ENCODE data around the gene CD300LD. TPM values are rescaled to one million over a fixed set of nuclear protein-coding genes. Genes with fewer than 3 reads are reported as not detected.
"Not testable (repeated sequence)": the region's sequence is repeated elsewhere in the genome, so short reads cannot be mapped to it uniquely, and the experiment has no call there.

The CD300LD gene
- total RNA-seq, 4 donors from 2014 or later: not detected

DNA sequence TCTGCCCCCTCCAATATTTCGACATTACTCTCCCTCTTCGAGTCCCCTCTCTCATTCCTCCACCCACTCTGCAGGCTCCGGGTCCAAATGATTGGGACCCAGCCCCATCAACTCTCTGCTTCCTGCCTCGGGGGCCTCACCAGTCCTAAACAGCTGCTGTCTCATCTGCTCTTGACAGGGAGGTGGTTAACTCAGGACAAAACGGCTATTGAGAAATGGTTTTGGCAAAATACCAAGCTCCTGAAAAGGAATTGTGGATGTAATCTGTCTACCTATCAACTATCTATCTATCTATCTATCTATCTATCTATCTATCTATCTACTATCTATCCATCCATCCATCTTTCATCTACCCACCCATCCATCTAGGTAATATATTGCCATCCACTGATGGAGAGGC, 27.0 kb downstream of the CD300LD start:
- intact Hi-C loops (cut with DNase I; ENCODE audit: low total_unique reads): no loop called here
- H3K4me3 ChIP-seq: no peak overlapping the region
- no peak for DNase-seq
- H3K27me3 ChIP-seq: no peaks in the 10 kb centered on the region
- H3K9me3 ChIP-seq: no peaks in the 10 kb centered on the region
- no peak for TF ChIP-seq CTCF (IDR thresholded peaks at IDR 0.05)
- no peak for TF ChIP-seq POLR2A (IDR thresholded peaks at IDR 0.05)
- H3K36me3 ChIP-seq: no peaks in the 10 kb centered on the region
- H3K27ac ChIP-seq: no peak overlapping the region
- H3K4me1 ChIP-seq: no peaks in the 10 kb centered on the region

DNA sequence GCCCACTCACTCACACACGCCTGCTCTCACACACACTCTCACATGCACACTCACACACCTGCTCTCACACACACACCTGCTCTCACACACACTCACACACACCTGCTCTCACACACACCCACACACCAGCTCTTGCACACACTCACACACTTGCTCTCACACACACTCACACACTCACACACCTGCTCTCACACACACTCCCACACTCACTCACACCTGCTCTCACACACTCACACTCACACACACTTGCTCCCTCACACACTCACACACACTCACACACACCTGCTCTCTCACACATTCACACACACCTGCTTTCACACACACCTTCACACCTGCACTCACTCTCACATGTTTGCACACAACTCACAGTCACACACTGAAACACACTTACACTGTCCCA, 28.7 kb downstream of the CD300LD start:
- Histone ChIP-seq H3K4me1 (no peaks in the 10 kb centered on the region), H3K4me3 (no peak overlapping the region), H3K36me3 (no peaks in the 10 kb centered on the region), H3K9me3 (no peaks in the 10 kb centered on the region), H3K27ac (no peak overlapping the region), H3K27me3 (no peaks in the 10 kb centered on the region)
- no peak for DNase-seq
- TF ChIP-seq CTCF (IDR thresholded peaks at IDR 0.05) (no peak), POLR2A (IDR thresholded peaks at IDR 0.05) (no peak)
- intact Hi-C loops (cut with DNase I; ENCODE audit: low total_unique reads): no loop called here

DNA sequence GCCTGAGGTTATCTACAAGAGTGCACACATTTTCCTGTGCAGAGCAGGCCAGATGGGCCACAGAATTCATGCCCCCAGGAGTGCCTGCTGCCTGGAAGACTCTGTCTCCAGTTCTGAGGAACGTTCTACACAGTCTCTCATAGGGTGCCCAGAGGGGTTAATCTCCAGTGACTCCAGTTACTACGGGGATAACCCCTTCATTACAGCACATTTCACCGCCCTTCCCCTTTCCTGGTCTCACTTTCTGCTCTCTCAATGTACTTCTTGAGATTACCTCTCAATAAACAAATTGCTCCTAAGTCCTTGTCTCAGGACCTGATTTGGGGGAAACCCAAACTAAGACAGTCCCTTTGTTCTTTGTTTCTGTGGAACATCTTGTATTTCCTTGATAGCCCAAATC, 30.5 kb downstream of the CD300LD start:
- no peak for DNase-seq
- no peaks in the 10 kb centered on the region for H3K27me3 ChIP-seq
- no peaks in the 10 kb centered on the region for H3K4me1 ChIP-seq
- H3K9me3 ChIP-seq: no peaks in the 10 kb centered on the region
- no peak overlapping the region for H3K27ac ChIP-seq
- intact Hi-C loops (cut with DNase I; ENCODE audit: low total_unique reads): no loop called here
- H3K4me3 ChIP-seq: no peak overlapping the region
- no peaks in the 10 kb centered on the region for H3K36me3 ChIP-seq
- no peak for TF ChIP-seq CTCF (IDR thresholded peaks at IDR 0.05)
- TF ChIP-seq POLR2A (IDR thresholded peaks at IDR 0.05): no peak

GRCh38 chr17:74558882-74559519, 33.1 kb downstream of the CD300LD start:
- TF ChIP-seq POLR2A (IDR thresholded peaks at IDR 0.05): no peak
- TF ChIP-seq CTCF (IDR thresholded peaks at IDR 0.05): no peak
- H3K4me1 ChIP-seq: no peaks in the 10 kb centered on the region
- intact Hi-C loops (cut with DNase I; ENCODE audit: low total_unique reads): no loop called here
- no peaks in the 10 kb centered on the region for H3K27me3 ChIP-seq
- no peak overlapping the region for H3K27ac ChIP-seq
- DNase-seq: no peak
- no peaks in the 10 kb centered on the region for H3K9me3 ChIP-seq
- H3K4me3 ChIP-seq: no peak overlapping the region
- no peaks in the 10 kb centered on the region for H3K36me3 ChIP-seq

GRCh38 chr17:74558402-74558801, 33.7 kb downstream of the CD300LD start:
- DNase-seq; H3K27me3 ChIP-seq; H3K4me1 ChIP-seq; H3K36me3 ChIP-seq; H3K27ac ChIP-seq; H3K4me3 ChIP-seq; intact Hi-C loops (cut with DNase I; ENCODE audit: low total_unique reads); H3K9me3 ChIP-seq: not testable (repeated sequence)

GRCh38 chr17:74555427-74555940, 36.6 kb downstream of the CD300LD start:
- TF ChIP-seq POLR2A (IDR thresholded peaks at IDR 0.05): no peak
- no peak for TF ChIP-seq CTCF (IDR thresholded peaks at IDR 0.05)
- Histone ChIP-seq H3K4me3 (no peak overlapping the region), H3K27ac (no peak overlapping the region), H3K27me3 (no peaks in the 10 kb centered on the region), H3K36me3 (no peaks in the 10 kb centered on the region), H3K9me3 (no peaks in the 10 kb centered on the region), H3K4me1 (no peaks in the 10 kb centered on the region)
- no peak for DNase-seq
- intact Hi-C loops (cut with DNase I; ENCODE audit: low total_unique reads): no loop called here

All from uterus (tissue), 4 donors.